Uterine smooth muscle cell (primary cell): Measurements from ENCODE around the gene KCNJ8. TPM values are rescaled to one million over a fixed set of nuclear protein-coding genes. Genes with fewer than 3 reads are reported as not detected.

ENCODE experiments used
- total RNA-seq: library from RNA; depleted of rRNA; stranded (reverse); fragments of >200 nt; gene quantifications from 2 replicates; pipeline ENCODE4 v1.2.3, GENCODE V29; 2014

Gene KCNJ8
- 9.6 and 15.5 TPM in 2 replicates for total RNA-seq

DNA sequence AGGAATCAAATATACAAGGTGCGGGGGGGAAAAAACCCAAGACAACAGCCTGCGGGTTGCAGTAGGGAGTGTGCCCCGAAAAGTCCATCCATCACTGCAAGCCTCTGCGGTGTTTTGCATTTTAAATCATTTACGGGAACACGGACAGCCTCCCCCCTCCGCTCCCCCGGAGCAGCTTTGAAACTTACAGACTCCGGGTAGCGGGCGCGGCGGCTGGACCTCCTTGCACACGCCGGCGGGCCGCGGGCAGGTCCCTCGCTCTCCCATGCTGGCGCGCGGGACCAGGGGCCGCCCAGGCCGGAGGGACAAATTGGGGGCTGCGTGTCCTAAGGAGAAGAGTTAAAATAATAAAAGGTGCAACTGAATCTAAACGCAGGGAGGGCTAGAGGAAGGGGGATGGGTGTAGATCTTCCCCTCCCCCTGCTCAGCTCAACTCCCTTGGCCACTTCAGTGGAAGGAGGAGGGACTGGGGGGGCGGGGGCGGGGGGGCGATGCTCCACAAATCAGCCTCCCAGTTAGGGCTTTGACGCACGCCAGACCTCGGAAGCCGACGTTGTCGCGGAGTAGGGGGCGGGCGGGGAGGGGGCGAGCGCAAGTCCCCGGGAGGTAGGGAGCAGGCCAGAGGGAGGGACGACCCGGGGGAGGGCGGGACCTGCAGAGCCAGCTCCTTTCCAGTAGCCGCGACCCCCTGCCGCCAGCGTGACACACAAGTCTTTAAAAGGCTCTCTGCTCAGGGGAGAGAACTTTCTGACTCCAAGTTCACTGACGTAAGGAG is at the start of gene KCNJ8:
Gene KCNJ8, minus strand, starts transcription at position 349 of the 775 bp plus-strand sequence. CDS start 1,090 bp downstream, outside the sequence.

Other genes with a start within 250 kb of the KCNJ8 start
- 0.25 and 0.77 TPM in 2 replicates for gene SPX, start 248.4 kb downstream of the KCNJ8 start, total RNA-seq
- gene GYS2, start 169.9 kb downstream of the KCNJ8 start, total RNA-seq: not detected in 2 replicates
- 943 and 1,120 TPM in 2 replicates for gene LDHB, start 116.9 kb downstream of the KCNJ8 start, total RNA-seq
- gene ABCC9, start 166.7 kb upstream of the KCNJ8 start, total RNA-seq: 20.5 and 37.9 TPM in 2 replicates